Activated CD8-positive, alpha-beta memory T cell treated with anti-CD3 and anti-CD28 coated beads, Interleukin-2, amount 50 U/mL, for 48 hours (primary cell): ENCODE data around the gene HOXB2.
"Not testable (repeated sequence)": the region's sequence is repeated elsewhere in the genome, so short reads cannot be mapped to it uniquely, and the experiment has no call there.

Source experiments
- DNase-seq: peaks from one replicate; pipeline ENCODE4 v3.0.0-alpha.2; 2020

HOXB2 gene

GRCh38 chr17:48539177-48539576 lies 5.7 kb downstream of the HOXB2 start:
- no peak for DNase-seq

GRCh38 chr17:48537316-48537715 lies 7.6 kb downstream of the HOXB2 start:
- no peak for DNase-seq

- DNase-seq: not testable (repeated sequence)
These were observed 8.9 kb downstream of the HOXB2 start for GRCh38 chr17:48535793-48536559.

- DNase-seq: no peak
These were observed 12.6 kb downstream of the HOXB2 start for GRCh38 chr17:48532261-48532660.

GRCh38 chr17:48530887-48531272 lies 14.0 kb downstream of the HOXB2 start, which contains the start of gene HOXB1:
Gene HOXB1 (minus strand): TSS chr17:48531011. CDS start chr17:48530904, 107 bp downstream.
- no peak for DNase-seq

- no peak for DNase-seq
These were observed 14.6 kb downstream of the HOXB2 start for GRCh38 chr17:48530208-48530886.

GRCh38 chr17:48529683-48530009 lies 15.3 kb downstream of the HOXB2 start:
- DNase-seq: no peak

GRCh38 chr17:48528936-48529682 lies 15.8 kb downstream of the HOXB2 start:
- no peak for DNase-seq

GRCh38 chr17:48528153-48528935 lies 16.6 kb downstream of the HOXB2 start:
- no peak for DNase-seq

GRCh38 chr17:48527547-48527932 lies 17.4 kb downstream of the HOXB2 start:
- no peak for DNase-seq

GRCh38 chr17:48526608-48527546 lies 18.0 kb downstream of the HOXB2 start:
- DNase-seq: no peak

- no peak for DNase-seq
These were observed 21.9 kb downstream of the HOXB2 start for GRCh38 chr17:48523010-48523409.

GRCh38 chr17:48522031-48522653 lies 22.8 kb downstream of the HOXB2 start:
- no peak for DNase-seq

GRCh38 chr17:48520631-48521079 lies 24.3 kb downstream of the HOXB2 start:
- no peak for DNase-seq

GRCh38 chr17:48519427-48519826 lies 25.5 kb downstream of the HOXB2 start:
- no peak for DNase-seq

- DNase-seq: no peak
These were observed 27.4 kb downstream of the HOXB2 start for GRCh38 chr17:48517478-48517877.

- DNase-seq: no peak
These were observed 28.7 kb downstream of the HOXB2 start for GRCh38 chr17:48515925-48516900.

GRCh38 chr17:48514477-48514876 lies 30.4 kb downstream of the HOXB2 start:
- DNase-seq: no peak

- no peak for DNase-seq
These were observed 31.0 kb downstream of the HOXB2 start for GRCh38 chr17:48513666-48514455.
